GM18502 (cell line): ENCODE results near the gene CSNK2B.
A peak's percentile ranks its signal among the peaks of the same experiment; 100 is the strongest.
"Not testable (repeated sequence)": the region's sequence is repeated elsewhere in the genome, so short reads cannot be mapped to it uniquely, and the experiment has no call there.

ENCODE experiments used
- ATAC-seq: cut with Tn5 transposase; IDR thresholded peaks from one replicate; pipeline ENCODE4 v1.9.1; 2021; ENCODE audit warnings: mild to moderate bottlenecking; ENCODE audit not compliant: unreplicated experiment, poor library complexity

CSNK2B gene

GRCh38 chr6:31687860-31688693 lies 22.2 kb downstream of the CSNK2B start:
- ATAC-seq = no peak

GRCh38 chr6:31689249-31690110 lies 23.6 kb downstream of the CSNK2B start:
- no peak for ATAC-seq

GRCh38 chr6:31690231-31691077 lies 24.6 kb downstream of the CSNK2B start:
- no peak for ATAC-seq

DNA sequence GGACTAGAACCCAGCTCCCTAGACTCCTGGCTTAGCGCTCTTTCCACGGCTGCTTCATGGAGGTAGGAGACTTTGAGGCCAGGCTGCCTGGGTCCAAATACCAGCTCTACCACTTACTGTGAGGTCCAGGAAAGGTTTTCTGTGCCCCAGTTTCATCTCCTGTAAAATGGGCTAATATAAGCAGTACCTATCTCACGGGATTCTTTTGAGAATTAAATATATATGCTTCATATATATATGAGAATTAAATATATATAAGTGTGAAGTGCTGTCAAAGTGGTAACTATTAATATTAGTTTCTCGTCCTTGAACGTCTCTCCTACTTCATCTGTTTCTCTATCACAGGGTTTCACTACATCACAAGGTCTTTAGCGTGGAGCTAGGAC lies 25.2 kb downstream of the CSNK2B start:
- no peak for ATAC-seq

GRCh38 chr6:31691564-31692108 lies 25.8 kb downstream of the CSNK2B start:
- no peak for ATAC-seq

- no peak for ATAC-seq
Observed at GRCh38 chr6:31692353-31692752, 26.5 kb downstream of the CSNK2B start.

- no peak for ATAC-seq
Observed at GRCh38 chr6:31692886-31693285, 27.0 kb downstream of the CSNK2B start.

DNA sequence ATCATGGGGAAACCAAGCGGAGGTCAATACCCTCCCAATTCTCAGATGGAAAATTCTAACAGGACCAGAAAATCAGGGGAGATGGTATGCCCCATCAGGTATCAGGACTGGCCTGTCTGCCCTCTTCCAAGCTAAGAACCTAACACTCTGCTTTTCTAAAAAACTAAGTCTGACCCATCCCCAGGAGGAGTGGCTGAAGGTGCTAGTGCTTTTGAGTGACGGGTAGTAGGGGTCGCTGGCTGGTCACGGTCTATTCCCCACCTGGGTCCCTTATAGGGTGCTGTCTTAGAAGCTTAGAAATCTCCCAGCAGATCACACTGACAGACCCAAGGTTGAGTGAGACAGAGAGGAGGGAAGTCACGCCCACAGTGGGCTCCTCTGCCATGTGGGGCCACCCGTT lies 27.7 kb downstream of the CSNK2B start:
- ATAC-seq = no peak

DNA sequence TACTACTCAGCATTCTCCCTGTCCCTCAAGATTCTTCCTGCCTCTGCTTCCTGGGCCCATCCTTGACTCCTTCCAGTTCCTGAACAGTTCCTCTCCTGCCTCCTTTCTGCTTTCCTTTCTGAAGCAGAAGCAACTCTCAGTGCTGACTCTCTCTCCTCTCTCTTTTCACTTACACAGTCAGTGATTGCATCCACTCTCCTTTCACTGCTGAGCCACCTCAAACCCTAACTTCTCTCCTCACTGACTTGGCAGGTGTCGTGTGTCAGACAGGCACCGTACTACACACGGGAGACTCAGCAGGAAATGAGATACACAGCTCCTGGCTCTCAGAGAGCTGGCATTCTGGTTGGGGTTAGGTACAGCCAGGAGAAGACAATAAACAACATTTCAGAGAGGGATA lies 31.7 kb downstream of the CSNK2B start:
- no peak for ATAC-seq

- ATAC-seq = no peak
Observed at GRCh38 chr6:31700740-31701401, 35.0 kb downstream of the CSNK2B start.

DNA sequence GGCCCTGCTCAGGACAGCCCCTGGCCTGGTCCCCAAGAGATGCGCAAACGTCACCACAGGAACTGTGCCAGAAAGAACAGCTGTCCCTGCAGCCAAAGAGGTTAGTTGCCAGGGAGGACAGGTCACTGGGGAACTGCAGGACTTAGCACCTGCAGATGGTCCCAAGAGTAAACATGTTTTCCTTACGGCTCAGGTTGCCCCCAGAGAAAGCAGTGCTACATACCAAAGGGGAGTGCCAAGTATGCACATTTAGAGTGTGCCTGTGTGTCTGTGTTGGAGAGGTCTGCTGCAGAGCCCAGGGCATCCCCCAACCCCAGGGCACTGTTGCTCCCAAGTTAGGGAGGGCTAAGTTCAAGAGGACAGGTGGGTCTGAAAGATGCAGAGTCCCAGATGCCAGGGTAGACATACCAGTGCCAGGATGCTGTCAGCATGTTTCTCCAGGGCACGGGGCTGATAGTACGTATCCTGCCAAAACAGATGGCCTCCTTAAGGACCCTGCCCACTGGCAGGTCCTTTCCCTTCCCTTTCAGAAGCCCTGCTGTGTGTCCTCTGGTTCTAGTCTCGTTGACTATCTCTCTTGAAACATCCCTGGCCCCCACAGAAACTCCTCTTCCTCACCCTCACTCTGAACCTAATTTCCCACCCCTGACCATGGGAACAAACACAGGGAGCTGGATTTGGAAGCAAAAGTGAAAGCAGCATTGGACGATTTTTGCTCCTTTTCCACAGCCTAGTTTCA lies 36.0 kb downstream of the CSNK2B start:
- ATAC-seq = no peak

DNA sequence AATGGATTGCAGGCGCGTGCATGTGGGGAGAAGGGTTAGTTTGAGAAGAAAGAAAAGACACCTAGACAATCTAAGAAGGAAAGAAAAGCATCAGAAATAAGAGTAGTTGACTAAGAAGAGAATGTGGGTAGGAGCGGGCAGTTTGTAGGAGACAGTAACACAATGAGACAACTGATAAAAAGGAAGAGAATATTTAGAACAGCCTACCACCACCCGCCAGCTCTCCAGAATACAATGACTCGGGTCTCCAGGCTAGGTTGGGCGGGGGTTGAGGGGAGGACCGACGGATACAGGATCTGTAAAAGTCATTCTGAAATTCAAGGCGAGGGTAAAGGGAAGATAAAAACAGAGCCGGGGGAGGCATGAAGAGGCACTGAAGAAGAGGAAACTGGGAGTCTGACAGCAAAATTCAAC lies 36.5 kb downstream of the CSNK2B start:
- ATAC-seq = no peak

GRCh38 chr6:31702819-31703716 lies 37.2 kb downstream of the CSNK2B start, which contains the start of gene ABHD16A:
Gene ABHD16A (minus strand): TSS chr6:31703324. CDS start chr6:31703281, 43 bp downstream.
- ATAC-seq = peak; percentile 90

DNA sequence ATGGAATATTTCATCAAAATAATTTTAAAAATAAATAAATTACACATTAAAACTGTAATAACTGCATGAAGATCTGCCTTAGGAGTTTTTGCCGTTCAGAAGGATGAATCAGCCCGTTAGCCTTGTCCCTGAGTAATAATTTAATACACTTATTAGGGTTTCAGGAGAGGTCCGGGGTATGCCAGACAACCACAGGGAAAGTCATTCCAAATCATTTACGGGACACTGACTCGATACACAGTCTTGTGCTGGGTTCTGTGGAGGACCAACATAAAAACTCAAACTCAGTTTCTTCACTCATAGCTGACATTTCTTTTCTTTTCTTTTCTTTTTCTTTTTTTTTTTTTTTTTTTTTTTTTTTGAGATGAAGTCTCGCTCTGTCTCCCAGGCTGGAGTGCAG lies 40.1 kb downstream of the CSNK2B start:
- no peak for ATAC-seq

DNA sequence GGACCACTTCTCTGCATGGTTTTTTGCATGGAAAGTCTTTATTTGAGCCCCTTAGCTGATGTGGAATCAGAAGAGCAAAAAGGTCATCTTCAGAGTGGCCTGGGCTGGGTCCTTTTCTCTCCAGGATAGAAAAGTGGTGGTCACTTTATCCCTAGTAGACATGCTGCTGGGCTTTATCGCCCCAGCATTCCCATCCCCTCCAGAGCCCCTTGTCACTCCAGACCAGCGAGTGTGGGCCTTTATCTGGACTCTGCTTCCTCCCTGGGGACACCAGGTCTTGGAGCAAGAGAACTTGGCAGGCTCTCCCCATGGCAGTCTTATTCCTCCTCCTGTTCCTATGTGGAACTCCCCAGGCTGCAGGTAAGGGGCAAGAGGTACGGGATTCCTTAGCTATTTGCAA lies 40.7 kb downstream of the CSNK2B start, which contains the start of gene LY6G6F:
Gene LY6G6F, plus strand, starts transcription at position 268 of the 400 bp plus-strand sequence. Its CDS starts 41 bp downstream, at position 309.
- no peak for ATAC-seq

DNA sequence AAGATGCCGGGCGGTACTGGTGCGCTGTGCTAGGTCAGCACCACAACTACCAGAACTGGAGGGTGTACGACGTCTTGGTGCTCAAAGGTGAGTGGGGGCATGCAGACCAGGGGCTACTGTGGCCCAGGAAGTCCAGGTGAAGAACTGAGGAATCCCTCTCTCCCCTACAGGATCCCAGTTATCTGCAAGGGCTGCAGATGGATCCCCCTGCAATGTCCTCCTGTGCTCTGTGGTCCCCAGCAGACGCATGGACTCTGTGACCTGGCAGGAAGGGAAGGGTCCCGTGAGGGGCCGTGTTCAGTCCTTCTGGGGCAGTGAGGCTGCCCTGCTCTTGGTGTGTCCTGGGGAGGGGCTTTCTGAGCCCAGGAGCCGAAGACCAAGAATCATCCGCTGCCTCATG lies 41.8 kb downstream of the CSNK2B start:
- ATAC-seq = no peak

DNA sequence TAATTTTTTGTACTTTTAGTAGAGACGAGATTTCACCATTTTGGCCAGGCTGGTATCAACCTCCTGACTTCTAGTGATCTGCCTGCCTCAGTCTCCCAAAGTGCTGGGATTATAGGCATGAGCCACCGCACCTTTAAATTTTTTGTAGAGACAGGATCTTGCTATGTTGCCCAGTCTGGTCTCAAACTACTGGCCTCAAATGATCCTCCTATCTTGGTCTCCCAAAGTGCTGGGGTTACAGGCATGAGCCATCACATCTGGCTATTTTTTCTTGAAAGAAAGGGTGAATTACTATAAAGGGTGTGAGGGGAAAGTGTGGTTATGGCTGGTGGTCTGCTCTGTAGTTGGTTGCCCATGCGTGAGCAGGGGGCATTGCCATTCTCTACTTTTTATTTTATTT lies 42.3 kb downstream of the CSNK2B start:
- no peak for ATAC-seq

DNA sequence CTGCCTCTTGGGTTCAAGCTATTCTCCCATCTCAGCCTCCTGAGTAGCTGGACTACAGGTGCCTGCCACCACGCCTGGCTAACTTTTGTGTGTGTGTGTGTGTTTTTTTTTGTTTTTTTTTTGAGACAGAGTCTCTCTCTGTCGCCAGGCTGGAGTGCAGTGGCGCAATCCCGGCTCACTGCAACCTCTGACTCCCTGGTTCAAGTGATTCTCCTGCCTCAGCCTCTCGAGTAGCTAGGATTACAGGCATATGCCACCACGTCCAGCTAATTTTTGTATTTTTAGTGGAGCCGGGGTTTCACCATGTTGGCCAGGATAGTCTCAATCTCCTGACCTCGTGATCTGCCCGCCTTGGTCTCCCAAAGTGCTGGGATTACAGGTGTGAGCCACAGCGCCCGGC lies 43.3 kb downstream of the CSNK2B start:
- not testable (repeated sequence) for ATAC-seq
